ACC112 (cell line): Measurements from ENCODE around the gene FRK.

Experiments
- H2AFZ ChIP-seq: fragments of 200-600 bp; sonication (generic); one replicate; pipeline ENCODE4 v1.6.0; 2017; ENCODE audit warnings: antibody characterized with exemption, low read length; ENCODE audit not compliant: unreplicated experiment
- H3K27ac ChIP-seq: fragments of 200-600 bp; sonication (generic); 2 replicates; pipeline ENCODE4 v1.5.1; 2014; ENCODE audit warnings: low read depth, mild to moderate bottlenecking, antibody characterized with exemption, low read length, moderate library complexity
- H3K27me3 ChIP-seq: fragments of 200-600 bp; sonication (generic); 2 replicates; pipeline ENCODE4 v1.6.1; 2014; ENCODE audit warnings: mild to moderate bottlenecking, antibody characterized with exemption, low read length, moderate library complexity, mixed read lengths; ENCODE audit not compliant: insufficient read depth
- H3K36me3 ChIP-seq: fragments of 200-600 bp; sonication (generic); 2 replicates; pipeline ENCODE4 v1.6.1; 2016; ENCODE audit warnings: mild to moderate bottlenecking, antibody characterized with exemption, low read length, moderate library complexity, mixed read lengths; ENCODE audit not compliant: insufficient read depth
- H3K4me1 ChIP-seq: fragments of 200-600 bp; sonication (generic); one replicate; pipeline ENCODE4 v1.6.1; 2016; ENCODE audit warnings: low read length, mixed read lengths; ENCODE audit not compliant: insufficient read depth, unreplicated experiment, control insufficient read depth
- H3K4me3 ChIP-seq: fragments of 200-600 bp; sonication (generic); 2 replicates; pipeline ENCODE4 v1.5.1; 2014; ENCODE audit warnings: mild to moderate bottlenecking, low read depth, low read length
- H3K79me2 ChIP-seq: fragments of 200-600 bp; sonication (generic); one replicate; pipeline ENCODE4 v1.6.0; 2016; ENCODE audit warnings: low read length; ENCODE audit not compliant: control insufficient read depth, unreplicated experiment, insufficient read depth

Gene FRK

GRCh38 chr6:115909923-115910546 is 150.7 kb downstream of the FRK start:
- no peaks in the 10 kb centered on the region for H3K79me2 ChIP-seq
- H3K27ac ChIP-seq: no peak overlapping the region
- H3K4me3 ChIP-seq: no peak overlapping the region
- no peak overlapping the region for H2AFZ ChIP-seq
- no peaks in the 10 kb centered on the region for H3K36me3 ChIP-seq
- no peaks in the 10 kb centered on the region for H3K4me1 ChIP-seq
- H3K27me3 ChIP-seq: no peaks in the 10 kb centered on the region

GRCh38 chr6:115908906-115909559 is 151.7 kb downstream of the FRK start:
- Histone ChIP-seq H3K4me1 (no peaks in the 10 kb centered on the region), H3K27ac (no peak overlapping the region), H2AFZ (no peak overlapping the region), H3K36me3 (no peaks in the 10 kb centered on the region), H3K4me3 (no peak overlapping the region), H3K79me2 (no peaks in the 10 kb centered on the region), H3K27me3 (no peaks in the 10 kb centered on the region)

GRCh38 chr6:115905471-115905870 is 155.2 kb downstream of the FRK start:
- H3K79me2 ChIP-seq: no peaks in the 10 kb centered on the region
- H3K27me3 ChIP-seq: no peaks in the 10 kb centered on the region
- no peaks in the 10 kb centered on the region for H3K36me3 ChIP-seq

GRCh38 chr6:115902436-115902835 is 158.3 kb downstream of the FRK start:
- Histone ChIP-seq H3K27ac (no peak overlapping the region), H3K4me3 (no peak overlapping the region), H3K27me3 (no peaks in the 10 kb centered on the region), H3K4me1 (no peaks in the 10 kb centered on the region), H3K36me3 (no peaks in the 10 kb centered on the region), H3K79me2 (no peaks in the 10 kb centered on the region), H2AFZ (no peak overlapping the region)

More at GRCh38 chr6:115905471-115905870, 155.2 kb downstream of the FRK start:
- no peak overlapping the region for H3K4me3 ChIP-seq
- no peak overlapping the region for H3K27ac ChIP-seq
- H3K4me1 ChIP-seq: no peaks in the 10 kb centered on the region
- H2AFZ ChIP-seq: no peak overlapping the region

GRCh38 chr6:115901896-115902295 is 158.8 kb downstream of the FRK start:
- Histone ChIP-seq H3K4me3 (no peak overlapping the region), H3K36me3 (no peaks in the 10 kb centered on the region), H3K79me2 (no peaks in the 10 kb centered on the region)

GRCh38 chr6:115899730-115900282 is 160.9 kb downstream of the FRK start:
- no peak overlapping the region for H3K27ac ChIP-seq
- H3K4me3 ChIP-seq: no peak overlapping the region
- no peak overlapping the region for H2AFZ ChIP-seq
- H3K4me1 ChIP-seq: no peaks in the 10 kb centered on the region
- H3K27me3 ChIP-seq: no peaks in the 10 kb centered on the region
- no peaks in the 10 kb centered on the region for H3K36me3 ChIP-seq
- no peaks in the 10 kb centered on the region for H3K79me2 ChIP-seq

More at GRCh38 chr6:115901896-115902295, 158.8 kb downstream of the FRK start:
- no peak overlapping the region for H3K27ac ChIP-seq
- H3K4me1 ChIP-seq: no peaks in the 10 kb centered on the region
- H2AFZ ChIP-seq: no peak overlapping the region
- H3K27me3 ChIP-seq: no peaks in the 10 kb centered on the region

- no peaks in the 10 kb centered on the region for H3K79me2 ChIP-seq
- H3K36me3 ChIP-seq: no peaks in the 10 kb centered on the region
- no peaks in the 10 kb centered on the region for H3K27me3 ChIP-seq
- no peak overlapping the region for H2AFZ ChIP-seq
- no peak overlapping the region for H3K4me3 ChIP-seq
- no peak overlapping the region for H3K27ac ChIP-seq
- no peaks in the 10 kb centered on the region for H3K4me1 ChIP-seq
Observed at GRCh38 chr6:115898246-115898645, 162.4 kb downstream of the FRK start.

GRCh38 chr6:115896538-115897129 is 164.1 kb downstream of the FRK start:
- H2AFZ ChIP-seq: no peak overlapping the region
- no peak overlapping the region for H3K27ac ChIP-seq

GRCh38 chr6:115894426-115894992 is 166.2 kb downstream of the FRK start:
- Histone ChIP-seq H3K36me3 (no peaks in the 10 kb centered on the region), H3K4me3 (no peak overlapping the region), H3K4me1 (no peaks in the 10 kb centered on the region), H3K27ac (no peak overlapping the region), H2AFZ (no peak overlapping the region), H3K79me2 (no peaks in the 10 kb centered on the region), H3K27me3 (no peaks in the 10 kb centered on the region)

More at GRCh38 chr6:115896538-115897129, 164.1 kb downstream of the FRK start:
- H3K4me1 ChIP-seq: no peaks in the 10 kb centered on the region
- H3K36me3 ChIP-seq: no peaks in the 10 kb centered on the region
- H3K79me2 ChIP-seq: no peaks in the 10 kb centered on the region
- H3K27me3 ChIP-seq: no peaks in the 10 kb centered on the region
- H3K4me3 ChIP-seq: no peak overlapping the region

GRCh38 chr6:115891750-115892149 is 168.9 kb downstream of the FRK start:
- Histone ChIP-seq H3K27me3 (no peaks in the 10 kb centered on the region), H2AFZ (no peak overlapping the region), H3K36me3 (no peaks in the 10 kb centered on the region), H3K4me1 (no peaks in the 10 kb centered on the region), H3K79me2 (no peaks in the 10 kb centered on the region), H3K4me3 (no peak overlapping the region), H3K27ac (no peak overlapping the region)
